GM11168 (cell line): Measurements from ENCODE around the gene TSPYL4.

ENCODE experiments used
- in situ Hi-C: fragments of 300-500 bp; cut with MboI; formaldehyde crosslinking; loops from one replicate; pipeline ENCODE4 v1.12.0; 2022; ENCODE audit warnings: low sequenced_read_pairs; ENCODE audit not compliant: unreplicated experiment

TSPYL4 gene

GRCh38 chr6:116277124-116277523 lies 23.2 kb upstream of the TSPYL4 start:
- in situ Hi-C loops: no loop called here

- in situ Hi-C loops: no loop called here
Measured at GRCh38 chr6:116271149-116271708, 17.4 kb upstream of the TSPYL4 start.

- in situ Hi-C loops: loop anchor here (10.0 kb wide), 1 partner anchor 276 kb away; the partner anchor contains the start of gene TRAPPC3L
Measured at GRCh38 chr6:116268589-116269293, 14.9 kb upstream of the TSPYL4 start.

GRCh38 chr6:116267836-116268588 lies 14.1 kb upstream of the TSPYL4 start:
- in situ Hi-C loops: loop anchor here (10.0 kb wide), 1 partner anchor 277 kb away; the partner anchor contains the start of gene TRAPPC3L

GRCh38 chr6:116266803-116267202 lies 12.9 kb upstream of the TSPYL4 start:
- in situ Hi-C loops: loop anchor here (10.0 kb wide), 1 partner anchor 278 kb away; the partner anchor contains the start of gene TRAPPC3L

GRCh38 chr6:116265041-116265829 lies 11.4 kb upstream of the TSPYL4 start:
- in situ Hi-C loops: loop anchor here (10.0 kb wide), 1 partner anchor 280 kb away; the partner anchor contains the start of gene TRAPPC3L

GRCh38 chr6:116263353-116263752 lies 9.5 kb upstream of the TSPYL4 start:
- in situ Hi-C loops: loop anchor here (10.0 kb wide), 1 partner anchor 281 kb away; the partner anchor contains the start of gene TRAPPC3L

- in situ Hi-C loops: no loop called here
Measured at GRCh38 chr6:116258520-116258919, 4.6 kb upstream of the TSPYL4 start.

GRCh38 chr6:116256694-116257093 lies 2.8 kb upstream of the TSPYL4 start:
- in situ Hi-C loops: no loop called here

GRCh38 chr6:116255246-116255800 lies 1.4 kb upstream of the TSPYL4 start:
- in situ Hi-C loops: no loop called here

GRCh38 chr6:116254297-116255056 lies 602 bp upstream of the TSPYL4 start:
- in situ Hi-C loops: no loop called here

GRCh38 chr6:116253188-116253504 lies 729 bp downstream of the TSPYL4 start:
- in situ Hi-C loops: no loop called here

GRCh38 chr6:116251568-116252384 lies 2.1 kb downstream of the TSPYL4 start:
- in situ Hi-C loops: no loop called here

- in situ Hi-C loops: no loop called here
Measured at GRCh38 chr6:116248577-116248976, 5.3 kb downstream of the TSPYL4 start.

GRCh38 chr6:116247285-116247684 lies 6.6 kb downstream of the TSPYL4 start:
- in situ Hi-C loops: no loop called here

- in situ Hi-C loops: no loop called here
Measured at GRCh38 chr6:116246089-116246488, 7.8 kb downstream of the TSPYL4 start.

- in situ Hi-C loops: no loop called here
Measured at GRCh38 chr6:116244284-116244683, 9.6 kb downstream of the TSPYL4 start.

GRCh38 chr6:116239856-116240255 lies 14.0 kb downstream of the TSPYL4 start:
- in situ Hi-C loops: no loop called here

- in situ Hi-C loops: no loop called here
Measured at GRCh38 chr6:116239256-116239655, 14.6 kb downstream of the TSPYL4 start.
